SK-N-SH treated with all-trans-retinoic acid at 6 μM for 48 hours (cell line): Measurements from ENCODE around the gene FGF22.

Source experiments
- ATAC-seq: fragments of 200-7000 bp; cut with Tn5 transposase; 3 replicates; pipeline ENCODE4 v1.9.1; 2020; ENCODE audit warnings: mild to moderate bottlenecking, moderate library complexity
- ARNTL ChIP-seq: fragments of 450-650 bp; formaldehyde crosslinking; IDR thresholded peaks from 2 replicates; pipeline ENCODE4 v1.5.0; 2020; ENCODE audit warnings: low read depth, mild to moderate bottlenecking, moderate library complexity, borderline replicate concordance
- BACH2 ChIP-seq: fragments of 250-450 bp; sonication (Bioruptor Pico); IDR thresholded peaks from 2 replicates; pipeline ENCODE4 v1.9.0; 2021; ENCODE audit warnings: mild to moderate bottlenecking, borderline replicate concordance
- CSDC2 ChIP-seq: fragments of 250-450 bp; sonication (Bioruptor Pico); IDR thresholded peaks from 2 replicates; pipeline ENCODE4 v1.5.0; 2020; ENCODE audit warnings: mild to moderate bottlenecking, moderate library complexity
- ESRRG ChIP-seq: fragments of 250-450 bp; sonication (Bioruptor Pico); IDR thresholded peaks from 2 replicates; pipeline ENCODE4 v1.6.1; 2021; ENCODE audit warnings: mild to moderate bottlenecking
- GLIS3 ChIP-seq: fragments of 250-450 bp; sonication (Bioruptor Pico); IDR thresholded peaks from 2 replicates; pipeline ENCODE4 v1.5.0; 2020; ENCODE audit warnings: mild to moderate bottlenecking, moderate library complexity
- ISL1 ChIP-seq: fragments of 250-450 bp; sonication (Bioruptor Pico); IDR thresholded peaks from 2 replicates; pipeline ENCODE4 v2.1.2; 2022; ENCODE audit warnings: mild to moderate bottlenecking, moderate library complexity
- OSR1 ChIP-seq: fragments of 250-450 bp; sonication (Bioruptor Pico); IDR thresholded peaks from 2 replicates; pipeline ENCODE4 v1.8.0; 2022; ENCODE audit warnings: moderate library complexity, mild to moderate bottlenecking, inconsistent platforms
- SNAI2 ChIP-seq: fragments of 250-450 bp; sonication (Bioruptor Pico); IDR thresholded peaks from 2 replicates; pipeline ENCODE4 v1.5.0; 2020; ENCODE audit warnings: mild to moderate bottlenecking, moderate library complexity
- TCF4 ChIP-seq: fragments of 250-450 bp; sonication (Bioruptor Pico); IDR thresholded peaks from 2 replicates; pipeline ENCODE4 v1.8.0; 2021; ENCODE audit warnings: mild to moderate bottlenecking, moderate library complexity, borderline replicate concordance
- TOX ChIP-seq: fragments of 250-450 bp; sonication (Bioruptor Pico); IDR thresholded peaks from 2 replicates; pipeline ENCODE4 v1.8.0; 2021; ENCODE audit warnings: mild to moderate bottlenecking, moderate library complexity, borderline replicate concordance
- ZC3H10 ChIP-seq: fragments of 250-450 bp; sonication (Bioruptor Pico); IDR thresholded peaks from 2 replicates; pipeline ENCODE4 v1.5.1; 2021; ENCODE audit warnings: mild to moderate bottlenecking, moderate library complexity
- ZFP3 ChIP-seq: fragments of 250-450 bp; sonication (Bioruptor Pico); IDR thresholded peaks from 2 replicates; pipeline ENCODE4 v1.5.0; 2020; ENCODE audit warnings: mild to moderate bottlenecking, moderate library complexity
- ZFP30 ChIP-seq: fragments of 450-650 bp; formaldehyde crosslinking; IDR thresholded peaks from 2 replicates; pipeline ENCODE4 v1.5.0; 2022; ENCODE audit warnings: mild to moderate bottlenecking, moderate library complexity
- ZNF565 ChIP-seq: fragments of 450-650 bp; formaldehyde crosslinking; conservative IDR thresholded peaks from 2 replicates; pipeline ENCODE4 v1.5.0; 2020; ENCODE audit warnings: low read depth, mild to moderate bottlenecking, moderate library complexity
- ZNF70 ChIP-seq: fragments of 450-650 bp; formaldehyde crosslinking; IDR thresholded peaks from 2 replicates; pipeline ENCODE4 v1.5.0; 2020; ENCODE audit warnings: mild to moderate bottlenecking, moderate library complexity
- ZNF8 ChIP-seq: fragments of 450-650 bp; formaldehyde crosslinking; IDR thresholded peaks from 2 replicates; pipeline ENCODE4 v1.5.0; 2020; ENCODE audit warnings: mild to moderate bottlenecking, moderate library complexity
- TF ChIP-seq, protein P1 (sequence below): fragments of 250-450 bp; sonication (Bioruptor Pico); IDR thresholded peaks from 2 replicates; pipeline ENCODE4 v1.8.0; 2021; ENCODE audit warnings: low read depth, mild to moderate bottlenecking, moderate library complexity, borderline replicate concordance
- TF ChIP-seq, protein P2 (sequence below): fragments of 250-450 bp; sonication (Bioruptor Pico); IDR thresholded peaks from 2 replicates; pipeline ENCODE4 v1.5.0; 2020; ENCODE audit warnings: mild to moderate bottlenecking, moderate library complexity
- TF ChIP-seq, protein P3 (sequence below): fragments of 250-450 bp; sonication (Bioruptor Pico); IDR thresholded peaks from 2 replicates; pipeline ENCODE4 v1.8.0; 2020; ENCODE audit warnings: mild to moderate bottlenecking, moderate library complexity, borderline replicate concordance
- TF ChIP-seq, protein P4 (sequence below): fragments of 250-450 bp; sonication (Bioruptor Pico); IDR thresholded peaks from 2 replicates; pipeline ENCODE4 v1.5.1; 2021; ENCODE audit warnings: mild to moderate bottlenecking, moderate library complexity

The FGF22 gene

DNA sequence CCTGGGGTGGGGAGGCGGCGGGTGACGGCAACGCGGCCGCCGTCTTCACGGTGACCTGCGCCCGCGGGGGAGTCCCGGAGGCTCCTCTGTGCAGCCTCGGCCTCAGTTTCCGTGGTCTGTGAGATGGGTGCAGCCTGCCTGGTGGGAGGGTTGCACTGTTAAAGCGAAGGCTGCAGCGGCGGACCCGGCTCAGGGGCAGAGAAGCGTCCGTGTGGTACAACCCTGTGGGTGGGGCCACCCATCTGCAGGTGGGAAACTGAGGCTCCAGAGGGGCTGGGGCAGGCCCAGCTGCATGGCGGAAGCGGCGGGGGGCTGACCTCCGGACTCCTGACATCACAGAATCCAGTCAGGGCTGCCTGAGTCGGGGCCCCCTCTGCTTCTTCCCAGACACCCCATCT lies 481 bp downstream of the FGF22 start:
- no peak for ATAC-seq

DNA sequence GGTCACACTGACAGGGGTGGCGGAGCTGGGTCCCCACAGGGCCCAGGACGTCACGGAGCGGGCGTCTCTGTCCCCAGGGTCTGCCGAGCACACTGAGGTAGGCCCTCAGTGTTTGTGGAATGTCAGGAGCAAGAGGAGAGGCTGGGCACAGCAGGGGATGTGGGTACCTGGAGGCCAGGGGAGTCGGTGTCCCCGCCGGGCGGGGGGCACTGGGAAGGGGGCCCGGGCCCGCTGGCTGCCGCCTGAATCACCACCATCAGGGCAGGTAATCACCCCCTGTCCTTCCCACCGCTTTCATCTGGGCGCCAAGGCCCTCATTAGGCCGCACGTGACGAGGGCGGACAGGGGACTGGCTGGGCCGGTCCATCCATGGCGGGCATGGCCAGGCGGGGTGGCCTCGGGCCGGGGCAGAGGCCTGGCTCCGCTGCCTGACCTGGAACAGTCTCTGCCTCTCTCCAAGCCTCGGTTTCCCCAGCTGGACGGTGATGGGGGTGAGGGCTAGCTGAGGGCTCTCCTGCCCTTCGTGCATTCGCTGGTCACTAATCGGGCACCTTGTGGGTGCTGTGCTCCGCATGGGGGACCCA lies 1.0 kb downstream of the FGF22 start:
- TF ChIP-seq BACH2 (CRISPR knock-in tag), result no peak
- TF ChIP-seq, protein P1, sequence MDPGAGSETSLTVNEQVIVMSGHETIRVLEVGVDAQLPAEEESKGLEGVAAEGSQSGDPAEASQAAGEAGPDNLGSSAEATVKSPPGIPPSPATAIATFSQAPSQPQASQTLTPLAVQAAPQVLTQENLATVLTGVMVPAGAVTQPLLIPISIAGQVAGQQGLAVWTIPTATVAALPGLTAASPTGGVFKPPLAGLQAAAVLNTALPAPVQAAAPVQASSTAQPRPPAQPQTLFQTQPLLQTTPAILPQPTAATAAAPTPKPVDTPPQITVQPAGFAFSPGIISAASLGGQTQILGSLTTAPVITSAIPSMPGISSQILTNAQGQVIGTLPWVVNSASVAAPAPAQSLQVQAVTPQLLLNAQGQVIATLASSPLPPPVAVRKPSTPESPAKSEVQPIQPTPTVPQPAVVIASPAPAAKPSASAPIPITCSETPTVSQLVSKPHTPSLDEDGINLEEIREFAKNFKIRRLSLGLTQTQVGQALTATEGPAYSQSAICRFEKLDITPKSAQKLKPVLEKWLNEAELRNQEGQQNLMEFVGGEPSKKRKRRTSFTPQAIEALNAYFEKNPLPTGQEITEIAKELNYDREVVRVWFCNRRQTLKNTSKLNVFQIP (CRISPR knock-in tag), result no peak
- TF ChIP-seq CSDC2 (CRISPR knock-in tag), result no peak
- no peak for ATAC-seq

More for the DNA sequence above, 481 bp downstream of the FGF22 start:
- TF ChIP-seq, protein P2, sequence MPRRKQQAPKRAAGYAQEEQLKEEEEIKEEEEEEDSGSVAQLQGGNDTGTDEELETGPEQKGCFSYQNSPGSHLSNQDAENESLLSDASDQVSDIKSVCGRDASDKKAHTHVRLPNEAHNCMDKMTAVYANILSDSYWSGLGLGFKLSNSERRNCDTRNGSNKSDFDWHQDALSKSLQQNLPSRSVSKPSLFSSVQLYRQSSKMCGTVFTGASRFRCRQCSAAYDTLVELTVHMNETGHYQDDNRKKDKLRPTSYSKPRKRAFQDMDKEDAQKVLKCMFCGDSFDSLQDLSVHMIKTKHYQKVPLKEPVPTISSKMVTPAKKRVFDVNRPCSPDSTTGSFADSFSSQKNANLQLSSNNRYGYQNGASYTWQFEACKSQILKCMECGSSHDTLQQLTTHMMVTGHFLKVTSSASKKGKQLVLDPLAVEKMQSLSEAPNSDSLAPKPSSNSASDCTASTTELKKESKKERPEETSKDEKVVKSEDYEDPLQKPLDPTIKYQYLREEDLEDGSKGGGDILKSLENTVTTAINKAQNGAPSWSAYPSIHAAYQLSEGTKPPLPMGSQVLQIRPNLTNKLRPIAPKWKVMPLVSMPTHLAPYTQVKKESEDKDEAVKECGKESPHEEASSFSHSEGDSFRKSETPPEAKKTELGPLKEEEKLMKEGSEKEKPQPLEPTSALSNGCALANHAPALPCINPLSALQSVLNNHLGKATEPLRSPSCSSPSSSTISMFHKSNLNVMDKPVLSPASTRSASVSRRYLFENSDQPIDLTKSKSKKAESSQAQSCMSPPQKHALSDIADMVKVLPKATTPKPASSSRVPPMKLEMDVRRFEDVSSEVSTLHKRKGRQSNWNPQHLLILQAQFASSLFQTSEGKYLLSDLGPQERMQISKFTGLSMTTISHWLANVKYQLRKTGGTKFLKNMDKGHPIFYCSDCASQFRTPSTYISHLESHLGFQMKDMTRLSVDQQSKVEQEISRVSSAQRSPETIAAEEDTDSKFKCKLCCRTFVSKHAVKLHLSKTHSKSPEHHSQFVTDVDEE, result no peak
- TF ChIP-seq TOX (CRISPR knock-in tag) (no peak), ZNF70 (CRISPR knock-in tag) (no peak), SNAI2 (CRISPR knock-in tag) (no peak), ZNF565 (CRISPR knock-in tag) (no peak), TCF4 (CRISPR knock-in tag) (no peak), ZC3H10 (CRISPR knock-in tag) (no peak), ZFP3 (CRISPR knock-in tag) (no peak), GLIS3 (CRISPR knock-in tag) (no peak)
- TF ChIP-seq, protein P3, sequence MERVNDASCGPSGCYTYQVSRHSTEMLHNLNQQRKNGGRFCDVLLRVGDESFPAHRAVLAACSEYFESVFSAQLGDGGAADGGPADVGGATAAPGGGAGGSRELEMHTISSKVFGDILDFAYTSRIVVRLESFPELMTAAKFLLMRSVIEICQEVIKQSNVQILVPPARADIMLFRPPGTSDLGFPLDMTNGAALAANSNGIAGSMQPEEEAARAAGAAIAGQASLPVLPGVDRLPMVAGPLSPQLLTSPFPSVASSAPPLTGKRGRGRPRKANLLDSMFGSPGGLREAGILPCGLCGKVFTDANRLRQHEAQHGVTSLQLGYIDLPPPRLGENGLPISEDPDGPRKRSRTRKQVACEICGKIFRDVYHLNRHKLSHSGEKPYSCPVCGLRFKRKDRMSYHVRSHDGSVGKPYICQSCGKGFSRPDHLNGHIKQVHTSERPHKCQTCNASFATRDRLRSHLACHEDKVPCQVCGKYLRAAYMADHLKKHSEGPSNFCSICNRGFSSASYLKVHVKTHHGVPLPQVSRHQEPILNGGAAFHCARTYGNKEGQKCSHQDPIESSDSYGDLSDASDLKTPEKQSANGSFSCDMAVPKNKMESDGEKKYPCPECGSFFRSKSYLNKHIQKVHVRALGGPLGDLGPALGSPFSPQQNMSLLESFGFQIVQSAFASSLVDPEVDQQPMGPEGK (CRISPR knock-in tag), result no peak

DNA sequence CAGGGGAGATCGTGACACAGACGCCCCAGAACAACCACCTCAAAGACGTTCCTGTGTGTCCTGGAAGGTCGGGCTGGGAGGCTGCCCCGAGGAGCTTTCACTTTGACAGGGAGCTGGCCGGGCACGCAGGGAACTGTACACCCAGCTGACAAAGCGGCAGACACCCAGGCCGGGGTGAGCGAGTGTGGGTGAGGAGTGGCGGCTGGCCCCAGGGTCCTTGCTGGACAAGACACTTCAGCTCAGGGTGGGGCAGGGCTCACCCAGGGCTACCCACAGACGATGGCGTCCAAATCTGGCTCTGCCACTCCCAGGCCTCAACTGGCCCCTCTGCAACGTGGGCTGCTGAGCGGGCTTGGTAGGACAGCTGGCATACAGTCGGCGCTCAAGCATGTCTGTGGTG lies 2.0 kb downstream of the FGF22 start:
- TF ChIP-seq TOX (CRISPR knock-in tag), result no peak
- TF ChIP-seq ARNTL (CRISPR knock-in tag), result no peak
- TF ChIP-seq CSDC2 (CRISPR knock-in tag), result no peak
- TF ChIP-seq GLIS3 (CRISPR knock-in tag), result no peak
- TF ChIP-seq ZNF70 (CRISPR knock-in tag), result no peak
- TF ChIP-seq SNAI2 (CRISPR knock-in tag), result no peak
- no peak for TF ChIP-seq ESRRG (CRISPR knock-in tag)
- no peak for TF ChIP-seq ZFP30 (CRISPR knock-in tag)
- no peak for TF ChIP-seq TCF4 (CRISPR knock-in tag)
- TF ChIP-seq, protein P3 (CRISPR knock-in tag), result no peak
- no peak for TF ChIP-seq ISL1 (CRISPR knock-in tag)
- TF ChIP-seq ZNF8 (CRISPR knock-in tag), result no peak
- TF ChIP-seq, protein P4, sequence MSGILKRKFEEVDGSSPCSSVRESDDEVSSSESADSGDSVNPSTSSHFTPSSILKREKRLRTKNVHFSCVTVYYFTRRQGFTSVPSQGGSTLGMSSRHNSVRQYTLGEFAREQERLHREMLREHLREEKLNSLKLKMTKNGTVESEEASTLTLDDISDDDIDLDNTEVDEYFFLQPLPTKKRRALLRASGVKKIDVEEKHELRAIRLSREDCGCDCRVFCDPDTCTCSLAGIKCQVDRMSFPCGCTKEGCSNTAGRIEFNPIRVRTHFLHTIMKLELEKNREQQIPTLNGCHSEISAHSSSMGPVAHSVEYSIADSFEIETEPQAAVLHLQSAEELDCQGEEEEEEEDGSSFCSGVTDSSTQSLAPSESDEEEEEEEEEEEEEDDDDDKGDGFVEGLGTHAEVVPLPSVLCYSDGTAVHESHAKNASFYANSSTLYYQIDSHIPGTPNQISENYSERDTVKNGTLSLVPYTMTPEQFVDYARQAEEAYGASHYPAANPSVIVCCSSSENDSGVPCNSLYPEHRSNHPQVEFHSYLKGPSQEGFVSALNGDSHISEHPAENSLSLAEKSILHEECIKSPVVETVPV (CRISPR knock-in tag), result no peak
- TF ChIP-seq, protein P2, result no peak
- no peak for TF ChIP-seq OSR1 (CRISPR knock-in tag)
- no peak for TF ChIP-seq ZNF565 (CRISPR knock-in tag)

More for the DNA sequence above, 2.0 kb downstream of the FGF22 start:
- ATAC-seq, result no peak
